SU-DHL-6 (cell line): ENCODE results near the gene C19orf67.

Experiments used
- CTCF ChIP-seq: fragments of 200-600 bp; sonication (generic); IDR thresholded peaks from one replicate; pipeline ENCODE4 v1.5.1; 2017; ENCODE audit warnings: antibody characterized with exemption, mild to moderate bottlenecking, low read length, moderate library complexity; ENCODE audit not compliant: insufficient read depth, poor library complexity, severe bottlenecking
- EZH2phosphoT487 ChIP-seq: fragments of 200-600 bp; sonication (generic), shearing (Covaris generic); conservative IDR thresholded peaks from 2 replicates; pipeline ENCODE4 v1.6.1; 2018; ENCODE audit warnings: mild to moderate bottlenecking, antibody characterized with exemption, low read length, moderate library complexity, mixed read lengths

DNA sequence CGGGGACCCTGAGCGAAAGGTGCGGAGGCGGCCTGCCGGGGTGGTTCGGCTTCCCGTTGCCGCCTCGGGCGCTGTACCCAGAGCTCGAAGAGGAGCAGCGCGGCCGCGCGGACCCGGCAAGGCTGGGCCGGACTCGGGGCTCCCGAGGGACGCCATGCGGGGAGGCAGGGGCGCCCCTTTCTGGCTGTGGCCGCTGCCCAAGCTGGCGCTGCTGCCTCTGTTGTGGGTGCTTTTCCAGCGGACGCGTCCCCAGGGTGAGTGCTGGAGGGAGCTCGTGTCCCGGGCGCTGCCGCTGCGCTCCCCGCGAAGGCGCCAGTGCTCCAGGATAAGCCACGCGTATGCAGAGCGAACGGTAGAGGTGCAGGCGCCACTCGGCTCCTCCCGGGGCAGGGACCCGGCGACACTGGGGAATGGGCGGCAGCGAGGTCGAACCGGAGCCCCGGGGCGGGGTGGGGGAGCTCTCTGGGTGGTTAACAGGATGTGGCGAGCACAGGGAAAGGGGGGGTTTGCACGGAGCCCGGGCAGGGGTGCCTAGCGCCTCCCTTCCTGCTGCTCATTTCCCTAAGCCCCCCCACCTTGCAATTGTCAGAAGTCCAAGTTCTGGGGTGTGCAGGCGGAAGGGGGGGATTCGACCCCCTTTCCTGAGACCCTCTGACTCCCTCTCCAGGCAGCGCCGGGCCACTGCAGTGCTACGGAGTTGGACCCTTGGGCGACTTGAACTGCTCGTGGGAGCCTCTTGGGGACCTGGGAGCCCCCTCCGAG lies 53.7 kb downstream of the C19orf67 start, which contains the start of gene IL27RA:
- peak; percentile 68 for TF ChIP-seq CTCF
- no peak for TF ChIP-seq EZH2phosphoT487
